H1 (cell line): ENCODE measurements around the gene NAXD. TPM values are rescaled to one million over a fixed set of nuclear protein-coding genes. Genes with fewer than 3 reads are reported as not detected.
A peak's percentile ranks its signal among the peaks of the same experiment; 100 is the strongest.

Source experiments
- CTCF ChIA-PET: fragments of 300-600 bp; sonication (Branson Sonifier 250); formaldehyde crosslinking; loops from one replicate; lab custom pipeline; 2021; ENCODE audit not compliant: partially characterized antibody; lab: Charles Lee
- POLR2A ChIA-PET: fragments of 300-600 bp; sonication (Branson Sonifier 250); formaldehyde crosslinking; loops from one replicate; lab custom pipeline; 2021; ENCODE audit warnings: inconsistent platforms; ENCODE audit not compliant: partially characterized antibody; lab: Charles Lee
- DNase-seq, 2 experiments: peaks; one replicate each; pipeline versions ENCODE4 v3.0.0 to v3.0.0-alpha.2; 2010 to 2022; ENCODE audit warnings: low spot score in 2 of 2, low read depth in 1 of 2, mixed read lengths in 1 of 2
- FAIRE-seq: peaks from 2 replicates; lab custom pipeline; 2011; peaks lifted over from hg19 to GRCh38; lab: Jason Lieb, UNC
- H2AFZ ChIP-seq: 2 replicates; pipeline ENCODE4 v1.8.1; 2012; ENCODE audit warnings: low read length, inconsistent platforms
- H2AK5ac ChIP-seq: 2 replicates; pipeline ENCODE4 v1.6.1; 2013; ENCODE audit warnings: low read depth, low read length
- H2BK120ac ChIP-seq: replicated peaks from 2 replicates; pipeline ENCODE3; 2013; ENCODE audit warnings: low read depth, low read length, inconsistent platforms
- H2BK12ac ChIP-seq: 2 replicates; pipeline ENCODE4 v1.6.1; 2013; ENCODE audit warnings: low read depth, low read length
- H2BK15ac ChIP-seq: 2 replicates; pipeline ENCODE4 v1.6.1; 2013; ENCODE audit warnings: low read length
- H2BK20ac ChIP-seq: 2 replicates; pipeline ENCODE4 v1.6.1; 2013; ENCODE audit warnings: low read length
- H2BK5ac ChIP-seq: 2 replicates; pipeline ENCODE4 v1.6.1; 2013; ENCODE audit warnings: low read depth, low read length
- H3K14ac ChIP-seq: 2 replicates; pipeline ENCODE4 v1.6.1; 2013; ENCODE audit warnings: inconsistent platforms; ENCODE audit not compliant: insufficient read length
- H3K18ac ChIP-seq: 2 replicates; pipeline ENCODE4 v1.6.1; 2013; ENCODE audit warnings: low read length; ENCODE audit errors: extremely low read depth
- H3K23ac ChIP-seq: 2 replicates; pipeline ENCODE4 v1.6.1; 2013; ENCODE audit warnings: inconsistent platforms; ENCODE audit not compliant: insufficient read length
- H3K23me2 ChIP-seq: 2 replicates; pipeline ENCODE4 v1.6.1; 2013; ENCODE audit warnings: low read depth, low read length
- H3K27ac ChIP-seq: 2 replicates; pipeline ENCODE4 v1.6.1; 2011; ENCODE audit warnings: low read depth, low read length, inconsistent platforms
- H3K27me3 ChIP-seq, 4 experiments: replicated peaks in 1 of 4; 1 replicate in 1 of 4; 2 replicates in 3 of 4; pipeline versions ENCODE4 v1.6.1 to v1.8.1; 2011 to 2013; ENCODE audit warnings: low read length in 3 of 4, mild to moderate bottlenecking in 3 of 4, inconsistent platforms in 2 of 4, mixed read lengths in 2 of 4, moderate library complexity in 1 of 4; ENCODE audit not compliant: control insufficient read depth in 3 of 4, insufficient read depth in 3 of 4; ENCODE audit errors: extremely low read depth in 1 of 4
- H3K36me3 ChIP-seq, 4 experiments: 2 replicates each; pipeline versions ENCODE4 v1.6.1 to v1.8.1; 2011 to 2013; ENCODE audit warnings: mild to moderate bottlenecking in 4 of 4, low read length in 3 of 4, moderate library complexity in 2 of 4, control low read depth in 1 of 4, inconsistent platforms in 1 of 4; ENCODE audit not compliant: insufficient read depth in 4 of 4, control insufficient read depth in 2 of 4
- H3K4ac ChIP-seq: replicated peaks from 2 replicates; pipeline ENCODE3; 2013; ENCODE audit warnings: low read length, low read depth, mixed read lengths, inconsistent platforms; ENCODE audit not compliant: insufficient read length
- H3K4me1 ChIP-seq, 4 experiments: replicated peaks in 1 of 4; 1 replicate in 1 of 4; 2 replicates in 3 of 4; pipeline versions ENCODE4 v1.6.1 to v1.8.1; 2011 to 2013; ENCODE audit warnings: low read length in 3 of 4, inconsistent platforms in 2 of 4, mixed read lengths in 1 of 4; ENCODE audit not compliant: insufficient read depth in 4 of 4, control insufficient read depth in 3 of 4
- H3K4me2 ChIP-seq, 2 experiments: 2 replicates each; pipeline versions ENCODE4 v1.6.1 to v1.8.1; 2011 to 2013; ENCODE audit warnings: low read depth in 2 of 2, low read length in 2 of 2, control low read depth in 1 of 2, inconsistent platforms in 1 of 2, mild to moderate bottlenecking in 1 of 2; ENCODE audit not compliant: insufficient read depth in 1 of 2
- H3K4me3 ChIP-seq, 4 experiments: fragments of 200-600, 300-600 bp in 1 of 4; sonication (generic), shearing (Covaris generic), sonication (Bioruptor Twin) in 1 of 4; 2 replicates each; pipeline versions ENCODE4 v1.5.1 to v1.8.1; 2011 to 2016; ENCODE audit warnings: low read length in 4 of 4, low read depth in 3 of 4, control low read depth in 2 of 4, inconsistent platforms in 2 of 4, mild to moderate bottlenecking in 2 of 4, mixed read lengths in 1 of 4, moderate library complexity in 1 of 4; ENCODE audit not compliant: insufficient read depth in 2 of 4; ENCODE audit errors: extremely low read depth in 1 of 4
- H3K56ac ChIP-seq: replicated peaks from 2 replicates; pipeline ENCODE3; 2013; ENCODE audit warnings: low read depth, mild to moderate bottlenecking, mixed read lengths, low read length, inconsistent platforms; ENCODE audit not compliant: insufficient read length
- H3K79me1 ChIP-seq: 2 replicates; pipeline ENCODE4 v1.6.1; 2013; ENCODE audit warnings: low read depth, low read length, control low read depth
- H3K79me2 ChIP-seq, 2 experiments: 2 replicates each; pipeline versions ENCODE4 v1.6.1 to v1.8.1; 2012 to 2013; ENCODE audit warnings: low read length in 2 of 2, mild to moderate bottlenecking in 2 of 2, inconsistent platforms in 1 of 2; ENCODE audit not compliant: insufficient read depth in 2 of 2, control insufficient read depth in 1 of 2
- H3K9ac ChIP-seq, 4 experiments: replicated peaks in 1 of 4; 1 replicate in 1 of 4; 2 replicates in 3 of 4; pipeline versions ENCODE4 v1.6.1 to v1.8.1; 2011 to 2013; ENCODE audit warnings: low read depth in 3 of 4, low read length in 3 of 4, control low read depth in 2 of 4, mild to moderate bottlenecking in 2 of 4, moderate library complexity in 2 of 4, inconsistent platforms in 1 of 4; ENCODE audit errors: extremely low read depth in 1 of 4
- H3K9me3 ChIP-seq, 2 experiments: 2 replicates each; pipeline versions ENCODE4 v1.6.1 to v1.8.1; 2012 to 2013; ENCODE audit warnings: mild to moderate bottlenecking in 2 of 2, moderate library complexity in 2 of 2, control low read depth in 1 of 2, inconsistent platforms in 1 of 2, low read depth in 1 of 2, low read length in 1 of 2, mixed read lengths in 1 of 2; ENCODE audit not compliant: insufficient read depth in 2 of 2
- H4K20me1 ChIP-seq, 2 experiments: replicated peaks in 1 of 2; 2 replicates each; pipeline versions ENCODE3 to v1.8.1; 2011 to 2013; ENCODE audit warnings: inconsistent platforms in 2 of 2, low read length in 2 of 2, mild to moderate bottlenecking in 1 of 2; ENCODE audit not compliant: insufficient read depth in 2 of 2, control insufficient read depth in 1 of 2
- H4K5ac ChIP-seq: 2 replicates; pipeline ENCODE4 v1.6.1; 2013; ENCODE audit warnings: low read length, low read depth, mixed read lengths, inconsistent platforms; ENCODE audit not compliant: insufficient read length
- H4K8ac ChIP-seq: 2 replicates; pipeline ENCODE4 v1.8.0; 2013; ENCODE audit warnings: mild to moderate bottlenecking, moderate library complexity, low read length, inconsistent platforms; ENCODE audit not compliant: insufficient read depth; ENCODE audit errors: extremely low read depth
- H4K91ac ChIP-seq: replicated peaks from 2 replicates; pipeline ENCODE3; 2013; ENCODE audit warnings: low read length, mixed read lengths, inconsistent platforms; ENCODE audit not compliant: insufficient read length
- EP300 ChIP-seq, 2 experiments: IDR thresholded peaks; 1 replicate in 1 of 2; 2 replicates in 1 of 2; pipeline ENCODE4 v1.6.1; 2011 to 2012; ENCODE audit warnings: low read depth in 2 of 2, low read length in 2 of 2, mild to moderate bottlenecking in 2 of 2, borderline replicate concordance in 1 of 2, inconsistent platforms in 1 of 2, moderate library complexity in 1 of 2
- KDM4A ChIP-seq: IDR thresholded peaks from one replicate; pipeline ENCODE4 v1.7.1; 2012; ENCODE audit warnings: low read depth, mild to moderate bottlenecking, moderate library complexity, low read length, inconsistent platforms; ENCODE audit not compliant: severe bottlenecking
- NRF1 ChIP-seq: IDR thresholded peaks from 2 replicates; pipeline ENCODE4 v1.6.1; 2011; ENCODE audit warnings: mild to moderate bottlenecking, low read depth, low read length, improper control_type of control experiment
- RBBP5 ChIP-seq: IDR thresholded peaks from 2 replicates; pipeline ENCODE4 v1.7.1; 2012; ENCODE audit warnings: low read depth, mild to moderate bottlenecking, inconsistent platforms, low read length, moderate library complexity, borderline replicate concordance
- RNF2 ChIP-seq: fragments of 200-900, 300-1000 bp; sonication (generic); IDR thresholded peaks from 2 replicates; pipeline ENCODE4 v1.7.1; 2016; ENCODE audit warnings: borderline replicate concordance, low read depth, mild to moderate bottlenecking, antibody characterized with exemption, low read length; ENCODE audit not compliant: poor library complexity, severe bottlenecking; ENCODE audit errors: missing control alignments
- SIRT6 ChIP-seq: IDR thresholded peaks from one replicate; pipeline ENCODE4 v1.7.1; 2012; ENCODE audit warnings: low read length, inconsistent platforms
- SP4 ChIP-seq: IDR thresholded peaks from 2 replicates; pipeline ENCODE4 v1.6.1; 2012; ENCODE audit warnings: low read length, inconsistent platforms
- SUZ12 ChIP-seq: fragments of 200-600 bp; sonication (generic); IDR thresholded peaks from 2 replicates; pipeline ENCODE4 v1.6.1; 2012; ENCODE audit warnings: mild to moderate bottlenecking, inconsistent platforms, low read length, moderate library complexity, mixed read lengths
- TAF1 ChIP-seq: IDR thresholded peaks from 2 replicates; pipeline ENCODE4 v1.6.1; 2011; ENCODE audit warnings: mild to moderate bottlenecking, low read depth, low read length
- WGBS, 2 experiments: shearing (Covaris generic) in 1 of 2; methylation state at CpG; one replicate each; pipeline versions ENCODE4 v1.1.6 to v1.1.7; 2013 to 2015; ENCODE audit warnings: low lambda C conversion rate in 2 of 2, mixed read lengths in 2 of 2, inconsistent platforms in 1 of 2, low coverage in 1 of 2, missing lambda C conversion rate in 1 of 2; ENCODE audit not compliant: insufficient replicate concordance in 2 of 2, insufficient coverage in 1 of 2, insufficient read length in 1 of 2; ENCODE audit errors: extremely low coverage in 1 of 2, missing lambda C conversion rate in 1 of 2; 5-methylcytosine and 5-hydroxymethylcytosine counted together
- polyA plus RNA-seq, 7 experiments: library from polyadenylated mRNA; depleted of rRNA in 3 of 7; stranded (reverse) in 5 of 7; unstranded in 2 of 7; fragments of >200 nt in 5 of 7; fragments of 200-250 nt in 2 of 7; gene quantifications; 1 replicate in 5 of 7; 2 replicates in 1 of 7; 4 replicates in 1 of 7; pipeline versions ENCODE4 v1.2.1 to v1.2.3, GENCODE V29; 2011 to 2013; ENCODE audit warnings: missing spikeins in 2 of 7, mixed read lengths in 2 of 7
- total RNA-seq: library from RNA; stranded (reverse); fragmentation: NEBNext Ultra II Directional; extraction: Animal tissue kit (Norgen Biotek cat#: 25700); gene quantifications from 2 replicates; pipeline ENCODE4 v1.2.1, GENCODE V29; 2021
- TF ChIP-seq, protein P1 (sequence below): IDR thresholded peaks from 2 replicates; pipeline ENCODE4 v1.6.1; 2012; ENCODE audit warnings: inconsistent platforms
- TF ChIP-seq, protein P2 (sequence below): IDR thresholded peaks from 2 replicates; pipeline ENCODE4 v1.6.1; 2011; ENCODE audit warnings: low read length, improper control_type of control experiment

NAXD gene
- total and polyA plus RNA-seq, 2 of the 8 experiments (the other 6 are each of a cell fraction or from before 2014, with no cell fraction given) = 25.4 to 35.5 TPM

DNA sequence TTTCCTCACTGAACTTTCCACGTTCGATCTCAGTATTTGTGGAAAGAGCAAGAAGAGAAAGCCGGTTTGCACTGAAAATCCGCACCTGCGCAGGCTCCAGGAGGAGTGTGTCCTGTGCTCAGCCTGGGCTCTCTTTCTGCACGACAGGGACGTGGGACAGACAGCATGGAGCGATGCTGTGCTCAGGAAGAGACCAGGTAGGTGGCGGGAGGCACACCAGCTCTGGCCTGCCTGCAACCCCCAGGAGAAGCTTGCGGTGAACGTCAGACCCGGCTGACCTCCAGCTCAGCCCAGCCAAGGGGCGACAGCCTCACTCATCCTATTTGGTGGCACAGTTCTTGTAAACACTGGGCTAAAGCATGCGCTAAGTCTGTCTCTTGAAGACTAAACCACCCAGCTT, 35.9 kb downstream of the NAXD start:
- H3K9me3 ChIP-seq = no peaks in the 10 kb centered on the region
- H3K4me3 ChIP-seq = no peak overlapping the region
- H3K4ac ChIP-seq = no peak overlapping the region
- H2BK12ac ChIP-seq = no peak overlapping the region
- H3K23me2 ChIP-seq = no peaks in the 10 kb centered on the region
- ChIA-PET POLR2A (interaction anchor here (1.0 to 1.8 kb wide), 3 partner anchors 10 to 264 kb away, joined by 3 to 5 read pairs (median 4); no protein-coding TSS in a partner anchor), CTCF (interaction anchor here (1.0 to 2.1 kb wide), 5 partner anchors 11 to 168 kb away, joined by 3 to 16 read pairs (median 4); no protein-coding TSS in a partner anchor)
- no peak overlapping the region for H3K4me2 ChIP-seq
- no peak overlapping the region for H3K14ac ChIP-seq
- no peak overlapping the region for H3K56ac ChIP-seq
- H2AK5ac ChIP-seq = no peak overlapping the region
- no peak overlapping the region for H3K18ac ChIP-seq
- WGBS, 2 experiments = 91% methylated on average over 11 of the region's 14 CpGs; no CpG with 5 or more reads in 1 of the 2 experiments
- FAIRE-seq (no peak), DNase-seq (peak in 1 of 2 experiments; percentile 38)
- no peak overlapping the region for H2BK15ac ChIP-seq
- no peak overlapping the region for H4K91ac ChIP-seq
- no peak overlapping the region for H3K9ac ChIP-seq
- peaks cover 0 to 4% (median 0%) of the 10 kb centered on the region in 4 experiments; a peak in 2 of 8 replicates for H3K36me3 ChIP-seq
- no peaks in the 10 kb centered on the region for H3K27me3 ChIP-seq
- no peak overlapping the region for H3K23ac ChIP-seq
- H2BK5ac ChIP-seq = no peak overlapping the region
- no peak overlapping the region for H4K5ac ChIP-seq
- H4K8ac ChIP-seq = no peak overlapping the region
- no peak overlapping the region for H2BK120ac ChIP-seq
- no peaks in the 10 kb centered on the region; a peak in 1 of 7 replicates for H3K4me1 ChIP-seq
- peaks cover 0 to 8% of the 10 kb centered on the region in 2 experiments for H4K20me1 ChIP-seq
- no peaks in the 10 kb centered on the region for H3K79me2 ChIP-seq
- H2AFZ ChIP-seq = no peak overlapping the region
- peaks cover 2% of the 10 kb centered on the region; the same call in 1 of the 2 replicates for H3K79me1 ChIP-seq
- H3K27ac ChIP-seq = no peak overlapping the region
- no peak overlapping the region for H2BK20ac ChIP-seq
- TF ChIP-seq, protein P1, sequence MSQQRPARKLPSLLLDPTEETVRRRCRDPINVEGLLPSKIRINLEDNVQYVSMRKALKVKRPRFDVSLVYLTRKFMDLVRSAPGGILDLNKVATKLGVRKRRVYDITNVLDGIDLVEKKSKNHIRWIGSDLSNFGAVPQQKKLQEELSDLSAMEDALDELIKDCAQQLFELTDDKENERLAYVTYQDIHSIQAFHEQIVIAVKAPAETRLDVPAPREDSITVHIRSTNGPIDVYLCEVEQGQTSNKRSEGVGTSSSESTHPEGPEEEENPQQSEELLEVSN = no peak
- TF ChIP-seq SUZ12 (no peak), RBBP5 (no peak), EP300 (IDR thresholded peaks at IDR 0.05; ENCODE audit: borderline replicate concordance in 1 of 2, low read depth in 2 of 2, low read length in 2 of 2) (no peak), SP4 (no peak), NRF1 (no peak), KDM4A (no peak), TAF1 (no peak), SIRT6 (no peak), RNF2 (no peak)
- TF ChIP-seq, protein P2, sequence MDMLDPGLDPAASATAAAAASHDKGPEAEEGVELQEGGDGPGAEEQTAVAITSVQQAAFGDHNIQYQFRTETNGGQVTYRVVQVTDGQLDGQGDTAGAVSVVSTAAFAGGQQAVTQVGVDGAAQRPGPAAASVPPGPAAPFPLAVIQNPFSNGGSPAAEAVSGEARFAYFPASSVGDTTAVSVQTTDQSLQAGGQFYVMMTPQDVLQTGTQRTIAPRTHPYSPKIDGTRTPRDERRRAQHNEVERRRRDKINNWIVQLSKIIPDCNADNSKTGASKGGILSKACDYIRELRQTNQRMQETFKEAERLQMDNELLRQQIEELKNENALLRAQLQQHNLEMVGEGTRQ = no peak
